Kidney glomerular epithelial cell (primary cell): ENCODE results near the gene CELA2A.

Experiments
- DNase-seq: peaks from one replicate; lab custom pipeline; 2025; lab: John Stamatoyannopoulos, UW

The CELA2A gene

GRCh38 chr1:15456313-15456954 lies at the start of gene CELA2A:
Gene CELA2A (plus strand): TSS chr1:15456732. CDS start chr1:15456754, 22 bp downstream.
- DNase-seq, result no peak

- DNase-seq, result no peak
Observed at GRCh38 chr1:15407580-15407979, 49.0 kb upstream of the CELA2A start.

- DNase-seq, result no peak
Observed at GRCh38 chr1:15408890-15409387, 47.6 kb upstream of the CELA2A start.

GRCh38 chr1:15409388-15410222 lies 46.9 kb upstream of the CELA2A start, which contains the start of gene EFHD2:
Gene EFHD2 (plus strand): TSS chr1:15409888. CDS start chr1:15409972, 84 bp downstream.
- DNase-seq, result peak; percentile 38

GRCh38 chr1:15410223-15410883 lies 46.2 kb upstream of the CELA2A start:
- no peak for DNase-seq

- no peak for DNase-seq
Observed at GRCh38 chr1:15410884-15411245, 45.7 kb upstream of the CELA2A start.

GRCh38 chr1:15411593-15412137 lies 44.9 kb upstream of the CELA2A start:
- no peak for DNase-seq

GRCh38 chr1:15412175-15412800 lies 44.2 kb upstream of the CELA2A start:
- DNase-seq, result no peak

- no peak for DNase-seq
Observed at GRCh38 chr1:15412843-15413242, 43.7 kb upstream of the CELA2A start.

GRCh38 chr1:15413563-15414444 lies 42.7 kb upstream of the CELA2A start:
- no peak for DNase-seq

GRCh38 chr1:15414445-15414983 lies 42.0 kb upstream of the CELA2A start:
- DNase-seq, result no peak

- peak; percentile 69 for DNase-seq
Observed at GRCh38 chr1:15417059-15417934, 39.2 kb upstream of the CELA2A start.

- peak; percentile 47 for DNase-seq
Observed at GRCh38 chr1:15418806-15419515, 37.6 kb upstream of the CELA2A start.

GRCh38 chr1:15420853-15421465 lies 35.6 kb upstream of the CELA2A start:
- DNase-seq, result no peak

GRCh38 chr1:15422871-15423270 lies 33.7 kb upstream of the CELA2A start:
- DNase-seq, result no peak

GRCh38 chr1:15423355-15424077 lies 33.0 kb upstream of the CELA2A start:
- DNase-seq, result no peak

GRCh38 chr1:15424146-15424667 lies 32.3 kb upstream of the CELA2A start:
- no peak for DNase-seq

GRCh38 chr1:15424981-15425380 lies 31.6 kb upstream of the CELA2A start:
- DNase-seq, result no peak
